Left renal pelvis (tissue), 4 donors: ENCODE results near the gene ZFYVE28. TPM values are rescaled to one million over a fixed set of nuclear protein-coding genes. Genes with fewer than 3 reads are reported as not detected.

ENCODE experiments used
- DNase-seq, 4 donors: peaks; one replicate each; pipeline ENCODE4 v3.0.0-alpha.2; 2013; ENCODE audit warnings: low read depth in 4 of 4, low spot score in 3 of 4
- polyA plus RNA-seq, 4 donors: library from polyadenylated mRNA; unstranded; fragments of 120-200 nt; gene quantifications; one replicate each; pipeline ENCODE4 v1.2.1, GENCODE V29; 2013; ENCODE audit not compliant: insufficient read length in 4 of 4

ZFYVE28 gene
- polyA plus RNA-seq, 4 donors, result 1.7 to 2.9 (median 2.2) TPM

GRCh38 chr4:2292646-2293108 lies 125.8 kb downstream of the ZFYVE28 start:
- DNase-seq, result no peak

GRCh38 chr4:2291705-2292645 lies 126.5 kb downstream of the ZFYVE28 start:
- no peak for DNase-seq

GRCh38 chr4:2290974-2291704 lies 127.3 kb downstream of the ZFYVE28 start:
- no peak for DNase-seq

GRCh38 chr4:2290488-2290887 lies 128.0 kb downstream of the ZFYVE28 start:
- no peak for DNase-seq

- no peak for DNase-seq
These were observed 128.5 kb downstream of the ZFYVE28 start for GRCh38 chr4:2289955-2290333.

GRCh38 chr4:2289311-2289954 lies 129.0 kb downstream of the ZFYVE28 start:
- no peak for DNase-seq

GRCh38 chr4:2288051-2288541 lies 130.3 kb downstream of the ZFYVE28 start:
- DNase-seq, result no peak

- no peak for DNase-seq
These were observed 130.9 kb downstream of the ZFYVE28 start for GRCh38 chr4:2287594-2287915.

- no peak for DNase-seq
These were observed 131.4 kb downstream of the ZFYVE28 start for GRCh38 chr4:2286904-2287593.

- DNase-seq, result no peak
These were observed 132.6 kb downstream of the ZFYVE28 start for GRCh38 chr4:2285613-2286381.

GRCh38 chr4:2284934-2285612 lies 133.4 kb downstream of the ZFYVE28 start:
- no peak for DNase-seq

GRCh38 chr4:2284161-2284933 lies 134.1 kb downstream of the ZFYVE28 start:
- no peak for DNase-seq

GRCh38 chr4:2283199-2283711 lies 135.2 kb downstream of the ZFYVE28 start:
- DNase-seq, result no peak

GRCh38 chr4:2281575-2282343 lies 136.7 kb downstream of the ZFYVE28 start:
- no peak for DNase-seq

GRCh38 chr4:2280531-2281300 lies 137.7 kb downstream of the ZFYVE28 start:
- DNase-seq, result no peak

GRCh38 chr4:2277956-2278355 lies 140.5 kb downstream of the ZFYVE28 start:
- DNase-seq, result no peak
